Activated CD4-positive, alpha-beta memory T cell treated with anti-CD3 and anti-CD28 coated beads, Interleukin-2, amount 10 ng/mL, durations not matched to agents 7 days and 5 days (primary cell): Measurements from ENCODE around the gene MAX. TPM values are rescaled to one million over a fixed set of nuclear protein-coding genes. Genes with fewer than 3 reads are reported as not detected.

Experiments used
- CTCF ChIA-PET: fragments of 350-600 bp; sonication (Branson Sonifier 250); formaldehyde crosslinking; loops from one replicate; lab custom pipeline; 2021; ENCODE audit warnings: antibody characterized with exemption, inconsistent platforms; lab: Charles Lee
- POLR2A ChIA-PET: fragments of 350-600 bp; sonication (Branson Sonifier 250); formaldehyde crosslinking; loops from one replicate; lab custom pipeline; 2021; ENCODE audit warnings: antibody characterized with exemption; lab: Charles Lee
- DNase-seq: peaks from one replicate; pipeline ENCODE4 v3.0.0-alpha.2; 2020
- H3K27ac Mint-ChIP-seq: one replicate; pipeline ENCODE4 v1.8.0; 2021; ENCODE audit warnings: mild to moderate bottlenecking, mixed read lengths
- H3K27me3 Mint-ChIP-seq: one replicate; pipeline ENCODE4 v1.8.0; 2021; ENCODE audit warnings: mixed read lengths
- H3K36me3 Mint-ChIP-seq: one replicate; pipeline ENCODE4 v1.8.0; 2021; ENCODE audit warnings: low read depth, mixed read lengths
- H3K4me1 Mint-ChIP-seq: one replicate; pipeline ENCODE4 v1.8.0; 2021; ENCODE audit warnings: mixed read lengths
- H3K4me3 Mint-ChIP-seq: one replicate; pipeline ENCODE4 v1.8.0; 2021; ENCODE audit warnings: mild to moderate bottlenecking, mixed read lengths
- H3K9me3 Mint-ChIP-seq: one replicate; pipeline ENCODE4 v1.8.0; 2021; ENCODE audit warnings: mixed read lengths
- total RNA-seq, 2 experiments: library from RNA; stranded (reverse); gene quantifications; one replicate each; pipeline ENCODE4 v1.2.3, GENCODE V29; 2021

MAX gene
- total RNA-seq, 2 experiments from 2014 or later = 134 to 135 TPM

DNA sequence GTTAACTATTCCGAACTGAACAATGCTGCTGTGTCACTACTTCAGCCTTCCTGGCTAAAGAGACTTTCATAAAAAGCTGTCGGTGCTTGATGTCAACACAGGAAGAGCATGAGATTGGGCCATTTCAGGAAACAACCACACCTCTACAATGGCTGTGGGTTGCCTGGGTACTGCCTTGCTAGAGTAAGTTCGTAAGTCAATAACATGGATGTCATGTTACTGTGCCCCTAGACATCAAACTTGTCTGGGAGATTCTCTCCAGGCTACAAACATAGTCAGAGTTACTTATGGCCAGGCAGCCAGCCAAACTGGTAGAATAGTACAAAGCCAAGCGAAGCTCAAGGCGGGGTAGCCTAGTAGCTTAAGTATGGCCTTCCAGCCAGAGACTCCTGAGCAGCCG, 23.1 kb downstream of the MAX start:
- no peak for DNase-seq
- peak overlapping the region; percentile 60 for H3K27ac Mint-ChIP-seq
- no peaks in the 10 kb centered on the region for H3K9me3 Mint-ChIP-seq
- H3K4me1 Mint-ChIP-seq = peaks cover 59% of the 10 kb centered on the region
- H3K36me3 Mint-ChIP-seq = peaks cover 90% of the 10 kb centered on the region
- H3K4me3 Mint-ChIP-seq = no peak overlapping the region
- ChIA-PET POLR2A (interaction anchor here (1.0 to 1.5 kb wide), 4 partner anchors 17 to 23 kb away, joined by 3 to 4 read pairs (median 4); partner anchors contain the start of gene MAX), CTCF (interaction anchor here (0.9 kb wide), 1 partner anchor 12 kb away, joined by 3 read pairs; no protein-coding TSS in a partner anchor)
- no peaks in the 10 kb centered on the region for H3K27me3 Mint-ChIP-seq

DNA sequence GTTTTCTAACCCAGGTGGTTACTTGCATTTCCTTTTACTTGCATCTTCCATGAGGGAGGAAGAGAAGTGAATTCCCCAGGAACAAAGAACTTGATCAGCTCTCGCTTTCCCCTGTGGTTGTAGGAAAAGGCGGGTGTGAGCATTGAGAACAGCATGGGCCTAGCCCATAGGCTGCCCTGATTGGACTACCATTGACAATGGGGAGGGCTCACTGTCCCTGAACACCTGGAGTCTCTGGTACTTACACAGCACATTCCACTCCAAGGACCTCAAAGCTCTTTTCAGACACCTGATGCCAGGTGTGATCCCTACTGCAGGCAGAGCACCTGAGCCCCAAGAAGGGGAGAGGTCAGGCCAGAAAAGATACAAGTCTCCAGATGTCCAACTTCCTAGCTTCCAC, 25.0 kb downstream of the MAX start:
- ChIA-PET POLR2A (interaction anchor here (1.2 kb wide), 1 partner anchor 16 kb away, joined by 4 read pairs; no protein-coding TSS in a partner anchor), CTCF (no interaction called here)
- Mint-ChIP-seq H3K4me1 (peaks cover 54% of the 10 kb centered on the region), H3K27me3 (no peaks in the 10 kb centered on the region), H3K36me3 (peaks cover 78% of the 10 kb centered on the region), H3K9me3 (no peaks in the 10 kb centered on the region), H3K27ac (no peak overlapping the region), H3K4me3 (no peak overlapping the region)
- DNase-seq = no peak

- Mint-ChIP-seq H3K4me3 (no peak overlapping the region), H3K36me3 (peaks cover 62% of the 10 kb centered on the region), H3K27ac (no peak overlapping the region), H3K27me3 (no peaks in the 10 kb centered on the region), H3K4me1 (peaks cover 39% of the 10 kb centered on the region), H3K9me3 (no peaks in the 10 kb centered on the region)
- DNase-seq = no peak
- ChIA-PET CTCF (interaction anchor here (1.0 to 1.2 kb wide), 2 partner anchors 9 to 865 kb away, joined by 3 read pairs; no protein-coding TSS in a partner anchor), POLR2A (interaction anchor here (1.2 kb wide), 1 partner anchor 20 kb away, joined by 7 read pairs; no protein-coding TSS in a partner anchor)
These were observed 26.5 kb downstream of the MAX start for GRCh38 chr14:65075628-65076325.

DNA sequence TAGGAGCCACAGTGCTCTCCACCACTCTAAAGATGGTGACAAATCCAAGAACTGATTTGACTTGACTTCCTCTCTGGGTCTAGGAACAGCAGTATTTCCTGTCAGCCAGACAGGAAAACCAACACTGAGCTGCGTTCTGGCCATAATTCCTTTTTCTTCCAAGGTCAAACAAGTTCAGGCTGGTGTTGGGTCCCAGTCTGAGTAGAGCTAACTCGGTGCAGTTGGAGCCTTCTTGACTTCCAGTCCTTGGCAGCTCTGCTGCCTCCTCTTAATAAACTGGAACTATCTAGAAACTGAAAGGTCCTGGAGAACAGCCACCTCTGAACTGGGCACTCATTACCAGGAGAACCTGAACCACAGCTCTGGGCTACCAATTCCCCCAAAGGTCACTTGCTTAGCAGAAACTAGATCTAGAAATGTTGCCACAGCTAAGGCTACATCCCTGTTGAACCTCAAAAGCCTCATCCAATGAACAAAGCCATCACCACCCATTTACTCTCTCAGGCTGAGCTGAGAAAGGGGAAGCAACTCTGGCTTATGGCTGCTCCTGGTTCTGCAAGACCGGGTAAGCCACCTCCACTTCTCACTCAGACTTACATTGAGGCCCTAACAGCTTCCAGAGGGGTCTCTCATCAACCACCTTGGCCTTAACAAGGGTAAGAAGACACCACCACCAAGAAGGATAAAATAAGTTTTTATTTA, 27.7 kb downstream of the MAX start:
- no peak for DNase-seq
- H3K27ac Mint-ChIP-seq = peak overlapping the region; percentile 4
- no peaks in the 10 kb centered on the region for H3K27me3 Mint-ChIP-seq
- no peaks in the 10 kb centered on the region for H3K9me3 Mint-ChIP-seq
- POLR2A ChIA-PET = interaction anchor here (1.1 to 1.7 kb wide), 2 partner anchors 22 to 27 kb away, joined by 3 to 4 read pairs; no protein-coding TSS in a partner anchor
- H3K36me3 Mint-ChIP-seq = peaks cover 56% of the 10 kb centered on the region
- peaks cover 27% of the 10 kb centered on the region for H3K4me1 Mint-ChIP-seq
- H3K4me3 Mint-ChIP-seq = no peak overlapping the region
- CTCF ChIA-PET = no interaction called here

- POLR2A ChIA-PET = interaction anchor here (1.1 to 1.7 kb wide), 2 partner anchors 21 to 26 kb away, joined by 3 to 4 read pairs; no protein-coding TSS in a partner anchor
These were observed 28.6 kb downstream of the MAX start for GRCh38 chr14:65073605-65074201.

GRCh38 chr14:65072937-65073336, 29.4 kb downstream of the MAX start:
- Mint-ChIP-seq H3K27me3 (no peaks in the 10 kb centered on the region), H3K36me3 (peaks cover 48% of the 10 kb centered on the region), H3K27ac (no peak overlapping the region), H3K4me3 (no peak overlapping the region), H3K9me3 (no peaks in the 10 kb centered on the region), H3K4me1 (peaks cover 19% of the 10 kb centered on the region)
- CTCF ChIA-PET = interaction anchor here (0.9 kb wide), 1 partner anchor 17 kb away, joined by 3 read pairs; no protein-coding TSS in a partner anchor
- DNase-seq = no peak
- POLR2A ChIA-PET = interaction anchor here (1.7 kb wide), 1 partner anchor 21 kb away, joined by 4 read pairs; no protein-coding TSS in a partner anchor

More at GRCh38 chr14:65073605-65074201, 28.6 kb downstream of the MAX start:
- H3K9me3 Mint-ChIP-seq = no peaks in the 10 kb centered on the region
- CTCF ChIA-PET = no interaction called here
- H3K27me3 Mint-ChIP-seq = no peaks in the 10 kb centered on the region
- H3K4me1 Mint-ChIP-seq = peaks cover 19% of the 10 kb centered on the region
- H3K27ac Mint-ChIP-seq = peak overlapping the region; percentile 9
- no peak for DNase-seq
- no peak overlapping the region for H3K4me3 Mint-ChIP-seq
- H3K36me3 Mint-ChIP-seq = peaks cover 48% of the 10 kb centered on the region

DNA sequence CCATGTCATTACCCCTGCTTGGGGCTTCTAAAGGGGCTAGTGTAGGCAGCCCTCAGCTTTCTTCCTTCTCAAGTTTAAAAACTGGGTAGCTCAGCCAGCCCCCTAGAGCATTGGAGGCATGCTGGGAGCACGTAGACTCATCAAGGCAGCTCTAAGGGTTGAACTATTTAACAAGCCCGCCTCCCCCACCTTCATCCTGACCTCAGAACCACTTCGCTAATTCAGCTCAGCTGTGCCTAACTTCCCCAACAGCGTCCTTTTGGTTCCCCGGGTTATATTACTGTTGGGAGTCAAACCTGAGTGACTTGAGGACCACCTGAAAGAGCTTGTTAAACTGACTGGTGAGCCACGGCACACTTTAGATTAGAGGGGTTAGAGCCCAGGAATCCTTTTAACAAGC, 30.1 kb downstream of the MAX start:
- Mint-ChIP-seq H3K27ac (no peak overlapping the region), H3K27me3 (no peaks in the 10 kb centered on the region), H3K9me3 (no peaks in the 10 kb centered on the region), H3K4me3 (no peak overlapping the region), H3K36me3 (peaks cover 41% of the 10 kb centered on the region), H3K4me1 (peaks cover 15% of the 10 kb centered on the region)
- CTCF ChIA-PET = interaction anchor here (0.9 kb wide), 1 partner anchor 18 kb away, joined by 3 read pairs; no protein-coding TSS in a partner anchor
- no peak for DNase-seq
- POLR2A ChIA-PET = no interaction called here

DNA sequence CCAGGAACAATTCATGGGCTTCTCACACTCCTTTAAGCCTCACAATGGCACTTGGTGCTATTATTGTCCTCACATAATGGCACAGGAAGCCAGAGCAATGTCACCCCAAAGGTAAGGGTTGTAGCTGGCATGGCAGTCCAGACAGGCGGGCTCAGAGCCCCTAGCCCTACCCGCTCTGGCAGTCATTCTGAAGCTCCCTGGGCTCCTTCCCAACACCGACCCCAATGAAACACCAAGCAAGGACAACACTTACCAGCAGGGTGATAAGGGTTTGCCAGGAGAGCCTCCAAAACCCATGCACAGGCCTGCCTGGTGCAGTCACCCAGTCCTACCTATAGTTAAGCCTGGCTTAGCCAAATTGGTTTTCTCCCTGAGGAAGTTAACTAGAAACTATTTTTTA, 30.8 kb downstream of the MAX start:
- Mint-ChIP-seq H3K4me3 (no peak overlapping the region), H3K36me3 (peaks cover 36% of the 10 kb centered on the region)
- POLR2A ChIA-PET = no interaction called here

DNA sequence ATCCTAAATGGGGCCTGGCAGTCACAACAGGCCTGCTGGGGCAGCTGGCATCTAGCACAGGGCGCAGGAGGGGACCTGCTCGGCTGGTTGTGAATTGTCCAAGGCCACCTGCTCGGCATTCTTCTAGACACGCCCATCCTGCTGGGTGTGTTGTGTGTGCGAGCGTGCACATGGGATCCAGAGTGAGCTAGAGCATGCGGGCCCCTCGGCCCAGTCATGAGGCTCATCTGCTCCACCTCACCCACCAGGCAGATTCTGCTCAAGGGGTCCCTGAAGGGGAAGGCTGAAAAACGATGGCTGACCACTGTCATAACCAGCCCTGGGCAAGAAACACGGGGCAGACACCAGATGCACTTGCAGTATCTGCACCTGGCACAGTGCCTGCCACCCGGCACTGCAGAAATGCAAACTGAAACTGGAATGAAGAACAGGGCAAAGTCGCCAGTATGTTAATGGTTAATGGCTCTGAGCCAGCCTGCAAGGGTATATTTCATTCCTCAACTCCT, 31.8 kb downstream of the MAX start:
- Mint-ChIP-seq H3K4me1 (peaks cover 15% of the 10 kb centered on the region), H3K27me3 (no peaks in the 10 kb centered on the region), H3K27ac (no peak overlapping the region), H3K9me3 (no peaks in the 10 kb centered on the region), H3K4me3 (no peak overlapping the region), H3K36me3 (peaks cover 33% of the 10 kb centered on the region)
- ChIA-PET CTCF (no interaction called here), POLR2A (no interaction called here)
- no peak for DNase-seq

More for the DNA sequence above, 30.8 kb downstream of the MAX start:
- DNase-seq = no peak
- CTCF ChIA-PET = no interaction called here
- Mint-ChIP-seq H3K27me3 (no peaks in the 10 kb centered on the region), H3K27ac (no peak overlapping the region), H3K9me3 (no peaks in the 10 kb centered on the region), H3K4me1 (peaks cover 15% of the 10 kb centered on the region)

DNA sequence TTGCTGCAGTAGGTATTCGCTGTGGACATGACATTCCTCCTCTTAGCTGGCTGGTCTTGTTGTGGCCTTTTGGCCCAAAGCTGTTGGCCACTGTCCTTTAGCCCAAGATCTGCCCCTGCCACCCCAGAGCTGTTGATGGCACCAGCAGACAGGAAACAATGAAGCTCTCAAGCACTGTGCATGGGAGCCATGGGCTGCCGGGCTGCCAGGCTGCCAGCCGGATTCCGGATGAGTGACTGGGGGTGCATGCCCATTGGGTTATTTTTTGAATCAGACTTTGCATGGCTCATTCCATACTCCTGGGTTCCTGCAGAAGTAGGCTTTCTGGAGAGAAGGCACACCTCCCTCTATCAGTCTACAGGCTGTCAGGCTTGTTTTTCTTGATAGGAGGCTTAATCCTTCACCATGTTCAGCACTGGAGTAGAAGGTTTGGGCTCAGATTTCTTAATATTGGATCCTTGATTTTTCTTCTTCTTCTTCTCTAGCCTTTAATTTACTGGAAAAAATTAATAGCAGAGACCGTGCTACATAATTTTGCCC, 32.4 kb downstream of the MAX start:
- no peak for DNase-seq
- Mint-ChIP-seq H3K9me3 (no peaks in the 10 kb centered on the region), H3K27ac (no peak overlapping the region), H3K27me3 (no peaks in the 10 kb centered on the region), H3K4me1 (peaks cover 10% of the 10 kb centered on the region), H3K36me3 (peaks cover 33% of the 10 kb centered on the region), H3K4me3 (no peak overlapping the region)
- ChIA-PET CTCF (no interaction called here), POLR2A (no interaction called here)

DNA sequence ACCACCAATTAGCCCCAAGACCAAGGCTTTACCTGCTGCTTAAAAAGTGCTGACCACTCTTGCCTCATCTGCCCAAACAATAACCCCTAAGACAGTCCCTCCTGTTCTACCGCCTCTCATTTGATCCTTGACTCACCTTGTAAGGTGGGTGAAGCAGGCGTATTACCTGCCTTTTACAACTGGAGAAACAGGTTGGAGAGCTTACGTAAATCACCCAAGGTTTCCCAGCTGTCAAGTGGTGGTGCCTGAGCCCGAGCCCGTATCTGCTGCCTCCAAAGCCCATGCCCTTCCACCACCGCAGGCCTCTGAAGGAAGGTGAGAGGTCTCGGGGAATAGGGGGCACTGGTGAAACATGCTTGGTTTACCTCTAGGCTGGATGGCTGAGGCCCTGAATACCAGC, 36.6 kb downstream of the MAX start:
- POLR2A ChIA-PET = interaction anchor here (1.4 kb wide), 1 partner anchor 32 kb away, joined by 3 read pairs; no protein-coding TSS in a partner anchor
- CTCF ChIA-PET = no interaction called here
- Mint-ChIP-seq H3K27ac (no peak overlapping the region), H3K36me3 (peaks cover 57% of the 10 kb centered on the region), H3K9me3 (no peaks in the 10 kb centered on the region), H3K27me3 (no peaks in the 10 kb centered on the region), H3K4me3 (no peak overlapping the region), H3K4me1 (no peaks in the 10 kb centered on the region)
- DNase-seq = no peak
